ENCODE results near the gene NAT10. TPM values are rescaled to one million over a fixed set of nuclear protein-coding genes. Genes with fewer than 3 reads are reported as not detected.

The NAT10 gene
- total and polyA plus RNA-seq, 8 donors = 30.0 to 69.3 (median 62.6) TPM

GRCh38 chr11:34104680-34105078 lies 750 bp upstream of the NAT10 start:
- no peaks in the 10 kb centered on the region for H3K27me3 ChIP-seq
- H3K9me3 ChIP-seq = no peaks in the 10 kb centered on the region
- H3K27ac ChIP-seq = peak overlapping the region; percentile 93 to 96
- intact Hi-C loops (cut with DNase I) = loop anchor here in 1 of 2 donors (10.0 kb wide), 1 partner anchor 50 kb away; the partner anchor contains the start of gene CAPRIN1
- TF ChIP-seq CTCF (IDR thresholded peaks at IDR 0.05) = no peak
- peak overlapping the region; percentile 93 for H3K4me3 ChIP-seq
- ATAC-seq = no peak
- DNase-seq = no peak
- H3K36me3 ChIP-seq = peaks cover 0 to 36% of the 10 kb centered on the region in 2 donors
- peaks cover 5 to 30% of the 10 kb centered on the region in 2 donors for H3K4me1 ChIP-seq

DNA sequence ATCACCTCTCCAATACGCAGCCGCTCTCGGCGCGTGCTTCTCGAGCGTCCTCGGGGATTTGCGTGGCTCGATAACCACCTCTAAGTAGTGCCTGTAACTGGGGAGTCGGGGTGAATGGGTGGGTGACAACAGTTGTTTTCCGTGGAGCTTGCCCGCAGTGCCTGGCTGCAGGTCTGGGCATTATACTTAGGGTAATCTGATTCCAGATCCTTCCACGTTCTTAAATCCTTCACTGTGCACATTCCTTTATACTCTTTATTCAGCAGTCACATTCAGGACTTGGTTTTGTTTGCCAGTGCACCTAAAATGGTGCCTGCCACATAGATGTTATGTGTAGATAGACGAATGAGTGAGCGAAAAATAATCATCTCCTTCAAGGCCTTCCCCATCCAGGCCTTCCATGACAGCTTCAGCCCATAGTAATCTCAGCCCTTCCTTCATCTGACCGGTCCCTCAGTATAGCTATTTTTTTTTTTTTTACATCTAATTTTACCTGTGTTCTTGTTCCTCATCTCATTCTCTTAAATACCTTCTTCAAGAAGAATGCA lies 602 bp downstream of the NAT10 start:
- DNase-seq = peak in 1 of 4 donors; percentile 10
- intact Hi-C loops (cut with DNase I) = loop anchor here in 1 of 2 donors (10.0 kb wide), 1 partner anchor 51 kb away; the partner anchor contains the start of gene CAPRIN1
- H3K36me3 ChIP-seq = peaks cover 0 to 36% of the 10 kb centered on the region in 2 donors
- H3K27ac ChIP-seq = peak overlapping the region; percentile 93 to 96
- no peaks in the 10 kb centered on the region for H3K27me3 ChIP-seq
- no peaks in the 10 kb centered on the region for H3K9me3 ChIP-seq
- peaks cover 5 to 30% of the 10 kb centered on the region in 2 donors for H3K4me1 ChIP-seq
- ATAC-seq = no peak
- H3K4me3 ChIP-seq = peak overlapping the region; percentile 93
- no peak for TF ChIP-seq CTCF (IDR thresholded peaks at IDR 0.05)

- peak in 2 of 4 donors; percentile 6 to 26 for DNase-seq
- intact Hi-C loops (cut with DNase I) = no loop called here
- TF ChIP-seq CTCF (IDR thresholded peaks at IDR 0.05) = no peak
- Histone ChIP-seq H3K4me3 (no peak overlapping the region), H3K27me3 (no peaks in the 10 kb centered on the region), H3K4me1 (peaks cover 0 to 11% of the 10 kb centered on the region in 2 donors), H3K27ac (no peak overlapping the region), H3K36me3 (peaks cover 0 to 88% of the 10 kb centered on the region in 2 donors), H3K9me3 (no peaks in the 10 kb centered on the region)
- peak; percentile 95 for ATAC-seq
Measured at GRCh38 chr11:34111722-34112270, 6.4 kb downstream of the NAT10 start.

DNA sequence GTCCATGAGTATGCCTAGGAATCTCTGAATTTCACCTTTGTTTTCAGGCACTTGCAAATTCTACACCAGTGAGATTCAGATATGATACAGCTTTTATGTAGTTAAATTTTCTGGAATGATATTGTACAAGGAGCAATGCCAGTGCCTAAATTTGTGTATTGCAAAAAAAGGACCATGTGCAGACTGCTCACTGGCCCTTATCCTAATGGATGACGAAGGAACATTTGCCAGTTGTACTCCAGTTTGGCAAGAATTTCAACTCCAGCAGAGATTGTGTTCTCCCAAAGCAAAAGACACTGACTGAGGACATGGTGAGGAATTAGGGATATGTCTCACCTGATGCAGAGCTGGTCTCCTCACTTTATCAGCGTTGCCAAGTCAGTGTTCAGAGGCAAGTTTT lies 8.6 kb downstream of the NAT10 start:
- ATAC-seq (no peak), DNase-seq (no peak)
- Histone ChIP-seq H3K4me1 (no peaks in the 10 kb centered on the region), H3K36me3 (peaks cover 0 to 100% of the 10 kb centered on the region in 2 donors), H3K27ac (no peak overlapping the region), H3K27me3 (no peaks in the 10 kb centered on the region), H3K9me3 (no peaks in the 10 kb centered on the region), H3K4me3 (no peak overlapping the region)
- TF ChIP-seq CTCF (IDR thresholded peaks at IDR 0.05) = no peak
- intact Hi-C loops (cut with DNase I) = no loop called here

GRCh38 chr11:34114471-34114870 lies 9.0 kb downstream of the NAT10 start:
- ATAC-seq (no peak), DNase-seq (no peak)
- no peak overlapping the region for H3K4me3 ChIP-seq
- no peaks in the 10 kb centered on the region for H3K9me3 ChIP-seq
- H3K27me3 ChIP-seq = no peaks in the 10 kb centered on the region
- no peaks in the 10 kb centered on the region for H3K4me1 ChIP-seq
- H3K36me3 ChIP-seq = peaks cover 0 to 100% of the 10 kb centered on the region in 2 donors
- TF ChIP-seq CTCF (IDR thresholded peaks at IDR 0.05) = no peak
- H3K27ac ChIP-seq = no peak overlapping the region
- intact Hi-C loops (cut with DNase I) = no loop called here

All from left lung (tissue), 10 donors.